Psoas muscle (tissue), 8 donors: ENCODE data around the gene CEMIP. TPM values are rescaled to one million over a fixed set of nuclear protein-coding genes. Genes with fewer than 3 reads are reported as not detected.

Experiments used
- ATAC-seq, 4 donors: fragments of 200-7000 bp; cut with Tn5 transposase; one replicate each; pipeline ENCODE4 v1.9.1; 2020; ENCODE audit warnings: moderate library complexity in 3 of 4, mild to moderate bottlenecking in 2 of 4
- DNase-seq, 2 donors: peaks; one replicate each; pipeline ENCODE4 v3.0.0-alpha.2; 2020
- H3K27ac ChIP-seq: fragments of 200-600 bp; one replicate; pipeline ENCODE4 v1.8.0; 2022
- H3K27me3 ChIP-seq, 3 donors: fragments of 200-600 bp in 1 of 3; one replicate each; pipeline versions ENCODE4 v1.6.1 to v1.8.0; 2013 to 2022; ENCODE audit warnings: low read length in 2 of 3, mild to moderate bottlenecking in 2 of 3, moderate library complexity in 1 of 3; ENCODE audit not compliant: insufficient read depth in 3 of 3
- H3K36me3 ChIP-seq, 2 donors: fragments of 200-600 bp in 1 of 2; one replicate each; pipeline versions ENCODE4 v1.6.1 to v1.8.0; 2013 to 2022; ENCODE audit warnings: low read depth in 1 of 2, mild to moderate bottlenecking in 1 of 2, moderate library complexity in 1 of 2; ENCODE audit not compliant: insufficient read depth in 1 of 2
- H3K4me1 ChIP-seq: fragments of 200-600 bp; one replicate; pipeline ENCODE4 v1.8.0; 2022
- H3K4me3 ChIP-seq: fragments of 200-600 bp; one replicate; pipeline ENCODE4 v1.8.0; 2022; ENCODE audit warnings: mild to moderate bottlenecking
- H3K9me3 ChIP-seq: fragments of 200-600 bp; one replicate; pipeline ENCODE4 v1.8.0; 2022
- CTCF ChIP-seq: fragments of 200-600 bp; IDR thresholded peaks from one replicate; pipeline ENCODE4 v1.8.0; 2022; ENCODE audit warnings: antibody characterized with exemption
- WGBS, 3 donors: extraction: QIAGEN DNeasy Blood & Tissue Kit; methylation state at CpG; one replicate each; pipeline versions ENCODE4 v1.1.6 to v1.1.7; 2013; 5-methylcytosine and 5-hydroxymethylcytosine counted together
- intact Hi-C, 2 donors: fragments of 100-400 bp; cut with DNase I; formaldehyde crosslinking; loops; one replicate each; pipeline versions ENCODE4 v1.11.0 to v1.14.2; 2022
- polyA plus RNA-seq, 3 donors: library from polyadenylated mRNA; stranded (reverse); fragments of 200-250 nt; gene quantifications; one replicate each; pipeline ENCODE4 v1.2.3, GENCODE V29; 2013
- total RNA-seq, 4 donors: library from RNA; stranded (reverse); fragmentation: NEBNext Ultra II Directional in 2 of 4; extraction: Animal tissue kit (Norgen Biotek cat#: 25700) in 2 of 4; gene quantifications; one replicate each; pipeline versions ENCODE4 v1.2.1 to v1.2.4, GENCODE V29; 2021 to 2023
- donor health status: healthy with polysubstance abuse.
- donor health status: DM: no; HTN: no; CAD: no; lungs with moderate emphysema.
- donor health status: Bipolar disorder and iron deficiency.
- donor health status: healthy.
- donor health status: DM: yes; HTN: yes; CAD: no.
- donor health status: DM: no; HTN: no; CAD: no.
- donor health status: DM: no; HTN: no; CAD: no.
- donor health status: DM: yes; HTN: yes; CAD: no.

Gene CEMIP
- total and polyA plus RNA-seq, 7 donors: under 0.01 to 0.96 (median 0.04) TPM

- 90 to 91% (median 91%) methylated on average over 4 of the region's 4 CpGs for WGBS, 3 donors
- Histone ChIP-seq H3K27me3 (peaks cover 0 to 2% (median 0%) of the 10 kb centered on the region in 3 donors), H3K36me3 (no peaks in the 10 kb centered on the region), H3K27ac (no peak overlapping the region), H3K4me3 (no peak overlapping the region), H3K9me3 (no peaks in the 10 kb centered on the region), H3K4me1 (no peaks in the 10 kb centered on the region)
- TF ChIP-seq CTCF: no peak
- intact Hi-C loops: no loop called here
- DNase-seq (no peak), ATAC-seq (no peak)
These were observed 35.9 kb downstream of the CEMIP start for GRCh38 chr15:80815106-80815505.

- intact Hi-C loops: no loop called here
These were observed 37.0 kb downstream of the CEMIP start for GRCh38 chr15:80816049-80816653.

GRCh38 chr15:80816936-80817335 is 37.8 kb downstream of the CEMIP start:
- DNase-seq: no peak
- ATAC-seq: no peak
- TF ChIP-seq CTCF: no peak
- WGBS, 3 donors: 65 to 77% (median 74%) methylated on average over 4 of the region's 4 CpGs
- Histone ChIP-seq H3K27ac (no peak overlapping the region), H3K4me1 (no peaks in the 10 kb centered on the region), H3K36me3 (no peaks in the 10 kb centered on the region), H3K4me3 (no peak overlapping the region), H3K9me3 (no peaks in the 10 kb centered on the region), H3K27me3 (no peaks in the 10 kb centered on the region)
- intact Hi-C loops: no loop called here

More at GRCh38 chr15:80816049-80816653, 37.0 kb downstream of the CEMIP start:
- Histone ChIP-seq H3K9me3 (no peaks in the 10 kb centered on the region), H3K27ac (no peak overlapping the region), H3K4me1 (no peaks in the 10 kb centered on the region), H3K36me3 (no peaks in the 10 kb centered on the region), H3K27me3 (no peaks in the 10 kb centered on the region), H3K4me3 (no peak overlapping the region)
- DNase-seq (no peak), ATAC-seq (no peak)
- TF ChIP-seq CTCF: no peak
- 70 to 74% (median 72%) methylated on average over 3 of the region's 3 CpGs for WGBS, 3 donors

GRCh38 chr15:80817901-80818300 is 38.7 kb downstream of the CEMIP start:
- no peak for TF ChIP-seq CTCF
- H3K27me3 ChIP-seq: no peaks in the 10 kb centered on the region
- H3K4me1 ChIP-seq: no peaks in the 10 kb centered on the region
- ATAC-seq (no peak), DNase-seq (no peak)
- intact Hi-C loops: no loop called here
- H3K9me3 ChIP-seq: no peaks in the 10 kb centered on the region
- no peak overlapping the region for H3K4me3 ChIP-seq
- WGBS, 3 donors: 95 to 97% (median 96%) methylated on average over 3 of the region's 3 CpGs
- H3K36me3 ChIP-seq: no peaks in the 10 kb centered on the region
- H3K27ac ChIP-seq: no peak overlapping the region

GRCh38 chr15:80819001-80819400 is 39.8 kb downstream of the CEMIP start:
- H3K27me3 ChIP-seq: no peaks in the 10 kb centered on the region
- no peaks in the 10 kb centered on the region for H3K4me1 ChIP-seq
- no peak overlapping the region for H3K27ac ChIP-seq
- DNase-seq (no peak), ATAC-seq (no peak)
- H3K4me3 ChIP-seq: no peak overlapping the region
- TF ChIP-seq CTCF: no peak
- no peaks in the 10 kb centered on the region for H3K36me3 ChIP-seq
- H3K9me3 ChIP-seq: no peaks in the 10 kb centered on the region
- intact Hi-C loops: no loop called here
